Type B pancreatic cell (in vitro differentiated cells): ENCODE measurements around the gene ITGA3. TPM values are rescaled to one million over a fixed set of nuclear protein-coding genes. Genes with fewer than 3 reads are reported as not detected.
"Not testable (repeated sequence)": the region's sequence is repeated elsewhere in the genome, so short reads cannot be mapped to it uniquely, and the experiment has no call there.

Experiments used
- DNase-seq: peaks from one replicate; pipeline ENCODE4 v3.0.0; 2021; ENCODE audit warnings: mixed read lengths; ENCODE audit not compliant: unreplicated experiment; ENCODE audit errors: extremely low spot score
- H3K27ac Mint-ChIP-seq: 2 replicates; pipeline ENCODE4 v1.8.0; 2021; ENCODE audit warnings: mild to moderate bottlenecking, mixed read lengths
- H3K27me3 Mint-ChIP-seq: 2 replicates; pipeline ENCODE4 v1.8.0; 2021; ENCODE audit warnings: mixed read lengths
- H3K36me3 Mint-ChIP-seq: 2 replicates; pipeline ENCODE4 v1.8.0; 2021; ENCODE audit warnings: mixed read lengths
- H3K4me1 Mint-ChIP-seq: one replicate; pipeline ENCODE4 v1.8.0; 2021; ENCODE audit warnings: mixed read lengths; ENCODE audit not compliant: unreplicated experiment
- H3K4me3 Mint-ChIP-seq: 2 replicates; pipeline ENCODE4 v1.8.0; 2021; ENCODE audit warnings: mild to moderate bottlenecking, mixed read lengths
- H3K9me3 Mint-ChIP-seq: 2 replicates; pipeline ENCODE4 v1.8.0; 2021; ENCODE audit warnings: mixed read lengths
- CTCF ChIP-seq: fragments of 200-600 bp; sonication (generic); conservative IDR thresholded peaks from 2 replicates; pipeline ENCODE4 v1.5.0; 2021; ENCODE audit warnings: antibody characterized with exemption, mild to moderate bottlenecking
- total RNA-seq: library from RNA; stranded (reverse); gene quantifications from 2 replicates; pipeline ENCODE4 v1.2.1, GENCODE V29; 2021; ENCODE audit warnings: low replicate concordance

The ITGA3 gene
- total RNA-seq, 1 donor from 2014 or later = 20.3 TPM

- Mint-ChIP-seq H3K36me3 (no peaks in the 10 kb centered on the region), H3K27me3 (peaks cover 35% of the 10 kb centered on the region), H3K27ac (no peak overlapping the region), H3K9me3 (no peaks in the 10 kb centered on the region), H3K4me3 (peak overlapping the region; percentile 92), H3K4me1 (peaks cover 24% of the 10 kb centered on the region)
- no peak for TF ChIP-seq CTCF
- no peak for DNase-seq
Measured at GRCh38 chr17:50058296-50058953, 2.5 kb downstream of the ITGA3 start.

- no peaks in the 10 kb centered on the region for H3K9me3 Mint-ChIP-seq
- H3K36me3 Mint-ChIP-seq = no peaks in the 10 kb centered on the region
- peaks cover 37% of the 10 kb centered on the region for H3K27me3 Mint-ChIP-seq
- peak overlapping the region; percentile 76 for H3K27ac Mint-ChIP-seq
- no peak for DNase-seq
- no peak for TF ChIP-seq CTCF
- peaks cover 19% of the 10 kb centered on the region for H3K4me1 Mint-ChIP-seq
- peak overlapping the region; percentile 31 for H3K4me3 Mint-ChIP-seq
Measured at GRCh38 chr17:50059256-50059655, 3.3 kb downstream of the ITGA3 start.

GRCh38 chr17:50059759-50060273 lies 3.9 kb downstream of the ITGA3 start:
- Mint-ChIP-seq H3K36me3 (no peaks in the 10 kb centered on the region), H3K9me3 (no peaks in the 10 kb centered on the region), H3K27ac (peak overlapping the region; percentile 76), H3K4me3 (no peak overlapping the region), H3K4me1 (peaks cover 19% of the 10 kb centered on the region), H3K27me3 (peaks cover 37% of the 10 kb centered on the region)
- no peak for DNase-seq
- TF ChIP-seq CTCF = no peak

- H3K27me3 Mint-ChIP-seq = peaks cover 33% of the 10 kb centered on the region
- H3K36me3 Mint-ChIP-seq = peaks cover 3% of the 10 kb centered on the region
- no peak overlapping the region for H3K27ac Mint-ChIP-seq
- H3K9me3 Mint-ChIP-seq = no peaks in the 10 kb centered on the region
- H3K4me3 Mint-ChIP-seq = no peak overlapping the region
- DNase-seq = no peak
- TF ChIP-seq CTCF = no peak
- H3K4me1 Mint-ChIP-seq = peaks cover 23% of the 10 kb centered on the region
Measured at GRCh38 chr17:50060951-50061712, 5.2 kb downstream of the ITGA3 start.

- peaks cover 29% of the 10 kb centered on the region for H3K27me3 Mint-ChIP-seq
- not testable (repeated sequence) for H3K4me3 Mint-ChIP-seq, H3K27ac Mint-ChIP-seq, H3K36me3 Mint-ChIP-seq, DNase-seq, H3K9me3 Mint-ChIP-seq
- peaks cover 23% of the 10 kb centered on the region for H3K4me1 Mint-ChIP-seq
Measured at GRCh38 chr17:50061713-50062045, 5.8 kb downstream of the ITGA3 start.
